HG03097 (cell line): ENCODE data around the gene SEPTIN5.

Source experiments
- ATAC-seq: cut with Tn5 transposase; IDR thresholded peaks from one replicate; pipeline ENCODE4 v1.9.1; 2021; ENCODE audit not compliant: unreplicated experiment, low FRiP score

Gene SEPTIN5

GRCh38 chr22:19745155-19746101 lies 31.1 kb downstream of the SEPTIN5 start:
- no peak for ATAC-seq

DNA sequence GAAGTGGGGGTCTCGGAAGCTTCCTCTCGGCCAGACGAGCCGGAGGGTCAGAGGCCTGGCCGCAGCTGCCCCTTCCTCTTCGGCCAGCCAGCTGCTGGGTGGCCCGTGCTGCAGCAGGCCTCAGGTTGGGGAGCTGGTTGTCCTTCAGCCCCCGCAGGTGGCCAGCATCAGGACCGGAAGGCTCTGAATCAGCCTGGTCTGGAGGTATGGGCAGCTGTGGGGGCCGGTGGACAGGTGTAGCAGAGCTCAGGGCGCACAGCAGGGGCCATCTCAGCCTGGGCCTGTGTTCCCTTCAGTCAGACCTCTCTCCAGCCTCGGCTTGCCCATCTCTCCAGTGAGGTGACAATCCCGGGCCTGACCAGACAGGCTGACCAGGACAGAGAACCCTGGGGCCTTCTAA lies 32.4 kb downstream of the SEPTIN5 start:
- ATAC-seq, result no peak

GRCh38 chr22:19747551-19747950 lies 33.2 kb downstream of the SEPTIN5 start:
- no peak for ATAC-seq

DNA sequence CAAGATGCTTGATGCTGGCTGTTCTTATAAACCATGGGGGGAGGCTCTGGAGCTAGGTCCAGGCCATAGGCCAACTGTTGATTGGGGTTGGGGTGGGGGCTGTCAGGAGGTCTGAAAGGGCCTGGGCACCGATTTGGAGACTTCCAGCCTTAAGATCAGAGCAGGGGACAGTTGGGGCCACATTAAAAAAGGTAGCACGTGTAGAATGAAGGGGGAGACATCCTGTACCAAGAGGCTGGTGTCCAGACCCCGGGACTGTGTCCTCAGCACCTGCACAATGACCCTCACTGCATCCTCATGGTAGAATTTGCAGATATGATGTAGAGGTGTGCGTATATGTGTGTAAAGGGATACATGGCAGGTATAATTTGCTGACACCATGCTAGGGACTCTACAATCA lies 33.8 kb downstream of the SEPTIN5 start:
- no peak for ATAC-seq

- no peak for ATAC-seq
Measured at GRCh38 chr22:19748991-19749664, 34.8 kb downstream of the SEPTIN5 start.

DNA sequence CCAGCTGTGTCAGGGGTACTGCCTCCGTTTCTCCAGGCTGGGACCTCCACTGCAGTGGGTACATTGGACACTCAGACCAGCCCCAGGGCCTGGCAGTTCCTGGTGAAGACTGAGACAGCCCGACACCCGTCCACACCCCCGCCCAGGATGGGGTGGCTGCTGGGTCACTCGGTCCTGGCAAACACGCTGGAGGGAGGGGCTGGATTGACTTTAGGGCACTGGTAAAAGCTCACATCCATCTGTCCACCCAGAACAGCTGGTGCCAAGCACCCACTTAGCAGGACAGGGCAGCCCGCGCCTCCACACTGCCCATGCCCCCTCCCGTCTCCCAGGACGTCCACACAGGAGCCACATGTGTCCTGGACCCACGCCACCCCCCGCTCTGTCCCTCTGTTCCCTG lies 35.6 kb downstream of the SEPTIN5 start:
- ATAC-seq, result no peak

- no peak for ATAC-seq
Measured at GRCh38 chr22:19750507-19751490, 36.5 kb downstream of the SEPTIN5 start.

DNA sequence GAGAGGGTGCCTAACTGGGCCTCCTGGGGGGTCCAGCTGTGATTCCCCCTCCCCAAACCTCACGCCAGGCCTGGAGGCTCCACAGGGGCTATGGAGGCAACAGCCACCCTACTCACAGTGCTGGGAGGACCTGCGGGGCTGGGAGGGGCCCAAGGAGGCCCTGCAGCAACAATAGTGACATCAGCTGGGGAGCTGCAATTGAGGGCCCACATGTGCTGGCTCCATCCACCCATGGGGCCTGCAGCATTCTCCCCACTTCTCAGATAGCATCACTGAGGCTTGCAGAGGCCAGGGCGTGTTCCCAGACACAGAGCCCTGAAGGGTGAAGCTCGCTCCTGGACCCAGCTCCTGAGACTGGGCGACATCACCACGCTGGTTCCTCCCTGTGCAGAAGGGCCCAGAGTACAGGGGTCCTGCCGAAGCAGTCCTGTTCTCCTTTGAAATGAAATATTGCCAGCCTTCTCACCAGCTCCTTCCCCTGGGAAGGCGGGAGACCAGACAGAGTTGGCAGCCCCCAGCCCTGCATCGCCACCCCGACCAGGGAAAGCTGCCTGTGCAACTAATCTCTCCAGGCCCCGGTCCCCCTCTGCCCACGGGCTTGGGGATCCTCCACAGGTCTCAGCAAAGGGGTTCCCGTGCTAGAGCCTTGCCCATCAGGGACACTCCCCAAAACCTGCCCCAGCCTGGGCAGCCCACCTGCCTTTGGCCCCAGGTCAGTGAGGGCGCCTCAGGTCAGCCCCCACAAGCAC lies 37.4 kb downstream of the SEPTIN5 start:
- ATAC-seq, result no peak

GRCh38 chr22:19753090-19753842 lies 39.0 kb downstream of the SEPTIN5 start:
- no peak for ATAC-seq

DNA sequence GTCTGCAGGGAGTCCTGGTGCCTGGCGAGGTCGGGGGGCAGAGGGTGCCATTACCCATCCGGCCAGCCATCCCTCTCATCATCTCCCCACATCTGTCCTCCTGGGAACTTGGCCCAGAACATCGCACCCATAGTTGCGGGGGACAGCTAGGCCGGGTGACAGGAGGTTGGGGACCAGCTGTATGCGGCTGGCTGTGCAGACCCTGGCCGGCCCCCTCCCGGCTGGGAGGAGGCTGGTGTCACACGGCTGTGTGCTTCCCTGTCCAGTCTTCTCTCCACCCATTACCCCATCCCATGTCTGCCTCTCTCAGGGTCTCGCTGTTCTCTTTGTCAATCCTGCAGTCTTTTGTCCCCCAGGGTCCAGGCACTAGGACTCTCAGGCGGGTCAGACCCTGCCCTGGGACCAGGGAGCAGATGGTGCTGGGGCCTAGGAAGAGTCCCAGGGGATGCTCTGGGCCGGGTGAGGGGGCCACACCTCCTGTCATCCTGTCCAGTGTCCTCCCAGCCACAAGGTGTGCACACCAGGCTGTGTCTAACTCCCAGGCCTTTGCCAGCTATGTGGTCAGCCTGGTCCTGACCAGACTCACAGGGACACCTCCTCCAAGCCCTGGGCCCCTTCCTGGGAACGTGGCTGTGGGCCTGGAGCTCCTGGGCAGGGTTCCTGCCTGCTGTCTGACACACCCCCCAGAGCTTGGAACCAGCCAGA lies 39.8 kb downstream of the SEPTIN5 start:
- ATAC-seq, result no peak

DNA sequence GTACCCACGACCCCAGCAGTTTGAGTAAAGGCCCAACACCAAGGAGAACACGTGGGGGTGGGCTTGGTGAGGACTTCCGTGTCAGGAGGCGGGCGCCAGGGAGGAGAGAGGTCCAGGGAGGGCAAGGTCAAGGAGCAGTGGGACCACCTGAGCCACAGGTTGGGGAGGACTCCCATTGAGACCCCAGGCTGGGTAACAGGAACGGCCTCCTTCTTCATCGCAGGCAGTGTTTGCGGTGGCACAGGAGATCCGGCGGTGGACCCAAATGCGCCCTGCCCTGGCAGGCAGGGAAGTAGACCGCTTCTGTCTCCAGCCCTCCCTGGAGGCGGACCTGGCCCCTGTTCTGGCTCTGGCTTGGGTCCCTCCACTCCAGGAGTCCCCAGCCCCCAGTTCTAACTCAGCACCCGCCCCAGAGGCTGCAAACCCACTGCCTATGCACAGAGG lies 40.4 kb downstream of the SEPTIN5 start:
- no peak for ATAC-seq

DNA sequence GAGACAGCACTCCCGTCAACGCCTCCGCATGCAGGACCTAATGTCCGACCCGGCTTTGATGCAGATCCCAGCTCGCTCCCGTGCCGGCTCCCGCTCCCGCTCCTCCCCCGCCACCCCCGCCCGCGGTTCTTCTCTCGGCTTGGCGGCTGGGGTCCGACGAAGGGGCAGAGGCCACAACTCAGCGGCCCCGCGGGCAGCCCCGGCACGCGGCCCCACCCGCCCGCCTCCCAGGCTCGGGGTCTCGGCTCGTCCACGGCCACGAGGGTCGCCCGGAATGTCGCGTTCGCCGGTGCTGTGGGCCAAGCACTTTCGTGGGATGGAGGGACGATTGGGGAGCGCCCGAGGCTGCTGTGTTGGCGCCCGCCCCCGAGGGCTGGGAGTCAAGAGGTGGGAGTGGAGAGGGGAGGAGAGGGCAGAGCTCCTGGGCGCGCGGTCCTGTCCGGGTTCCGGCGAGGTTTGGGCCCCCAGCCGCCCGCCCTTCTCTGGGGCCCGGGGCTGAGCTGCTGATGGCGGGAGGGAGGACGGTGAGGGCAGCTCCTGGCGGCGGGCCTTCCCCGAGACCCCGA lies 40.9 kb downstream of the SEPTIN5 start:
- no peak for ATAC-seq

DNA sequence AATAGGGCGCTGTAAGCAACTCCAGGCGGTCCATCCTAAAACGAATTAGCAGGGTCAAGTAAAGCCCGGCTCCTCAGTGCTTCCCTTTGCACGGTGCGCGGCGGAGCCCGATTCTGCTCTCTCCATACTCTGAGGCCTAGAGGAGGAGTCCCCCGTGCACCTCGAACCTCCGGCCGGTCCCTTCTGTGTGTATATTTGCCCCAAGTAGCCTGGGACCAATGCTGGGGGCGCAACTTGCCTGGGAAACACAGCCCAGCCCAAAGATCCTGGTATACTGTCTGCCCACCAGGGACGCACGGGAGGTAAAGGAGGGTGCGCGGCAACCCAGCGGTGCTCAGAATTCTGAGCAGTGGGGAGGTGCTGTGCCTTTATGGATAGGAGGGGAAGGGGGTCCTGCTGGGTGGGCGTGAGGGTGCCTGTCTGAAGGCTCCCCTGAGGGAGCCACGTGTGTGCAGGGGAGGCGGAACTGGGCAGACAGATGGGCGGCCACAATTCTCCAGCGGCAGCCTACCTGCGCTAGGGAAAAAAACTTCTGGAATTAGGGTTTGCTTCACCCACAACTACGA lies 41.5 kb downstream of the SEPTIN5 start:
- no peak for ATAC-seq

GRCh38 chr22:19756288-19757128 lies 42.2 kb downstream of the SEPTIN5 start:
- no peak for ATAC-seq

- ATAC-seq, result no peak
Measured at GRCh38 chr22:19757140-19757984, 43.1 kb downstream of the SEPTIN5 start.
